ENCODE results near the gene AGL.
"Not testable (repeated sequence)": the region's sequence is repeated elsewhere in the genome, so short reads cannot be mapped to it uniquely, and the experiment has no call there.

Gene AGL

DNA sequence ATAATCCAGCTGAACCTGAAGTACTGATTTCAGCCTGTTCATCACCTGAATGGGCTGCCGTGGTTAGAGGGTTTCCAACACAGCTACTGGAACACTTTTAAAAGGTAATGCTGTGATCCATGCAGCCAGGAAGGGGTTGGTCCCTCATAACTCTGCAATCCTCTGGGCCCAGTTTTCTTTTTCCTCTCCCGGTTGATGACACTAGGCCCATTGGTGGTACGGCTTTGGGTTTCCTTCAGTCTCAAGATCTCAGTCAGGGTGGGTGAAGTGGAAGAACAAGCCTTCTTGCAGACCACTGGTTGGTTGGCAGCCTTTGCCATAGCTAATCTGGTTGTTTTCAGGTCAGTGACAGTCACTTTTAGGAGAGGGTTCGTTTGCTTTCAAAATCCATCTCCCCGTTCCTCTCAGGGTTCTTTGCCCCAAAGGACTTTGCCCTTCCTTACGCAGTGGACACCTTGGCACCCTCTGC is 119.1 kb downstream of the AGL start:
- Histone ChIP-seq H3K36me3 (ENCODE audit: insufficient read depth, low read length) (no peaks in the 10 kb centered on the region), H3K9ac (ENCODE audit: low read depth, low read length) (peak overlapping the region; percentile 87; the same call in 1 of the 2 replicates), H3K4me1 (ENCODE audit: insufficient read depth, low read length) (no peaks in the 10 kb centered on the region)

GRCh38 chr1:99969729-99970621 is 119.8 kb downstream of the AGL start, which contains the start of gene SLC35A3:
TSS of gene SLC35A3 (plus strand) at chr1:99969996. CDS start at chr1:99993555, 23,559 bp downstream.
- Histone ChIP-seq H3K9ac (ENCODE audit: low read depth, low read length) (peak within 1 kb of the TSS; percentile 87), H3K36me3 (ENCODE audit: insufficient read depth, low read length) (no peaks in the 10 kb centered on the region), H3K9me3 (ENCODE audit: control insufficient read depth, insufficient read depth, low read length) (no peaks in the 10 kb centered on the region)

More for the DNA sequence above, 119.1 kb downstream of the AGL start:
- H3K9me3 ChIP-seq (ENCODE audit: control insufficient read depth, insufficient read depth, low read length) = no peaks in the 10 kb centered on the region

DNA sequence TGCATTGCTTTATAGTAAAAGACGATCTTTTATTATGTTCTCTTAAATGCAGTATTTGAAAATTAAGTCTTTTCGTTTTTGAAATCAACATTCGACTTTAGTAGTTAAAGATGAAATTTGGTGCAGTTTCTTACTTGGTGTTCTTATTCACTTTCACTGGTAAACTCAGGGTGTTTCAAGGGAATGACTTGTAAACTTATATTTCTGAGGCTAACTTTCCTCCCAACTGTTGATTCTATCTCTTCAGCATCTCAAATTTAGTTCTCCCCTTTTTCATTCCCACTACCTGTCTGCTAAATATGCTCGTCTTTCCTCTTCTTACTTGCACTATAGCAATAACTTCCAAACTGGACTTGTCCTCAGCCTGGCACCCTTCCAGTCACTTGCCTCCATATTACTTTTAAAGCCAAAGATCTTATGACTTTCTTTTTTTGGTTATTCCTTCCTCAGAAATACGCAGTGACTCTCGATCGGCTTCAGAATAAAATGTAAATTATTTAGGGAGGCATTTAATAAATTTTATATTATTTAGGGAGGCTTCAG is 120.6 kb downstream of the AGL start:
- no peaks in the 10 kb centered on the region for H3K9me3 ChIP-seq (ENCODE audit: control insufficient read depth, insufficient read depth, low read length)
- H3K4me1 ChIP-seq (ENCODE audit: insufficient read depth, low read length) = no peaks in the 10 kb centered on the region
- H3K36me3 ChIP-seq (ENCODE audit: insufficient read depth, low read length) = no peaks in the 10 kb centered on the region
- H3K9ac ChIP-seq (ENCODE audit: low read depth, low read length) = peak overlapping the region; percentile 87

More at GRCh38 chr1:99969729-99970621, 119.8 kb downstream of the AGL start, which contains the start of gene SLC35A3:
- H3K4me1 ChIP-seq (ENCODE audit: insufficient read depth, low read length) = no peaks in the 10 kb centered on the region

- not testable (repeated sequence) for H3K9me3 ChIP-seq (ENCODE audit: control insufficient read depth, insufficient read depth, low read length); H3K4me1 ChIP-seq (ENCODE audit: insufficient read depth, low read length); H3K9ac ChIP-seq (ENCODE audit: low read depth, low read length); H3K36me3 ChIP-seq (ENCODE audit: insufficient read depth, low read length)
Measured at GRCh38 chr1:99972066-99972465, 121.9 kb downstream of the AGL start.
